ENCODE data around the gene EXOSC10.

EXOSC10 gene

DNA sequence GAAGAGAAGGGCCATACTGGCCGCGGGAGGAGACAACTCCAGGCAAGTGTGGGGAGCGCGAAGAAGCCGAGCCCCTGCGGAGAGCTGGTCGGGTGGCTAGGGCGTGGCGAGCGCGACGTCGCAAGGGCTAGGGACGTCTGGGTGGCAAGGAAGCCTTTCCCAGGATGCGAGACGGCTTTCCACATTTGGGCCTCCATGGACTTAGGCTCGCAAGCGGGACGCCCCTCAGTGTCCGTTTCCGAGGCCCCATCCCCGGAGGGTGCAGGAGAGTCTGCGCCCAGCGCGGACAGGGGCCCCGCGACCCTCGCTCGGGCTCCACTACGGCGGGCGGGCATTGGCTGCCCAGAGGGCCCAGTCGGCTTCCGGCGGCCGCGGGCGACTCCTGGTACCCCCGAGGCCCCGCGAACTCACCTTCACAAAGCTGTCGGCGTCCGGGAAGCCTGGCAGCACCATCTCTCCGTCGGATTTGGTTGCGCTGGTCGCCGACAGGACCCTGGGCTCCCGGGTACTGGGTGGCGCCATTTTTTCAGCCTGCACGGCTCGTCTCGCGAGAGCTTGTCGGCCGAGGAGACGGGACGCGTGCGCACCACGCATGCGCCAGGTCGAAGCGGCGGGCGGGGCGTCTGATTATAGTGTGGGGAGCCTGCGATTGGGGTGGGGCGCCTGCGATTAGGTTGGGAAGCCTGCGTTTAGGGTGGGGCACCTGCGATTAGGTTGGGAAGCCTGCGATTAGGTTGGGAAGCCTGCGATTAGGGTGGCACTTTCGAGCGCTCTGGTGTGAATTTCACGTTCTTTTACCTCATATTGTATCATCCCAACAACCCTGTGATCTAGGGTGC, at the start of gene EXOSC10:
Gene EXOSC10, minus strand, starts transcription at position 560 of the 839 bp plus-strand sequence. Its CDS starts 38 bp downstream, at position 522.
- in situ Hi-C loops (cut with MboI; ENCODE audit: low sequenced_read_pairs), result no loop called here

DNA sequence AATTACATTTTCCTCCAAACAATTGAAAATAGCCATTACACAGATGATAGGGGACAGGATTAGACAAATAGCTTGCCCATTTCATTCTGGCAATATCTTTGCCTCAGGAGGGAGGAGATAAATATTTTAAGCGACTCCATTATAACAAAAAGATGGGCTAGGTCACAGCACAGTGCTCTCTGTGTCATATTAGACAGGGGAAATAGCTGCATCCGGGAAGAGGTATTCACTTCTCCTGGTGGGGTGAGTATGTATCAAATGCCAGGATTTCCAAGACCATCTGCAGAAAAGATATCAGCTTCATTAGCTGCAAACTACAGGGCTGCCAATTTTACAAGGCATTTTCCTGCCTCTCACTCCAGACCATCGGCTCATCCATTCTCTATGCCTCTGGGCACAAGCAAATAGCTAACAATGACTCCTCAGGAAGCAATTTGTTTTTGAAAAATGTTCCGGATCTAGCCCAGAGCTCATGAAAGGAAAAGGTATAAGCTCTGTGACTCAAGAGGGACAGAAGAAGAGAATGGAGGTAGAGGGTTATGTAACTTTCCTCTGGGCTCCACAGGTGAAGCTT, 47.6 kb upstream of the EXOSC10 start:
- in situ Hi-C loops (cut with MboI; ENCODE audit: low sequenced_read_pairs), result no loop called here

DNA sequence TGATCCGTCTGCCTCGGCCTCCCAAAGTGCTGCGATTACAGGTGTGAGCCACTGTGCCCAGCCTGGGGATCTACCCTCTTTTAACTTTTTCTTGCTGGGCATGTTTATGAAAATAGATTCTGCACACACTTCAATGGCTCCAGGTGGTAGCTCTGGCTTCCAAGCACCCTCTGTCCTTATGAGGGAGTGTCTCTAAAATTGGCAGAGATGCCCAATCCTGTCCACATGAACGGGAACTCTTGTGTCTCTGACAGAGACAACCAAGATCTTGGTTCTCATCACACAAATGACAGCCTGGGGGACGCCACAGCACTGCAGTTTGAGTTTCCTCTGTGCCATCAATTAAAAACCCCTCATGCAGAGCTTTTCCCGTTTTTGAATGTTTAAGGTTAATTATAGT, 46.1 kb upstream of the EXOSC10 start:
- in situ Hi-C loops (cut with MboI; ENCODE audit: low sequenced_read_pairs), result no loop called here

DNA sequence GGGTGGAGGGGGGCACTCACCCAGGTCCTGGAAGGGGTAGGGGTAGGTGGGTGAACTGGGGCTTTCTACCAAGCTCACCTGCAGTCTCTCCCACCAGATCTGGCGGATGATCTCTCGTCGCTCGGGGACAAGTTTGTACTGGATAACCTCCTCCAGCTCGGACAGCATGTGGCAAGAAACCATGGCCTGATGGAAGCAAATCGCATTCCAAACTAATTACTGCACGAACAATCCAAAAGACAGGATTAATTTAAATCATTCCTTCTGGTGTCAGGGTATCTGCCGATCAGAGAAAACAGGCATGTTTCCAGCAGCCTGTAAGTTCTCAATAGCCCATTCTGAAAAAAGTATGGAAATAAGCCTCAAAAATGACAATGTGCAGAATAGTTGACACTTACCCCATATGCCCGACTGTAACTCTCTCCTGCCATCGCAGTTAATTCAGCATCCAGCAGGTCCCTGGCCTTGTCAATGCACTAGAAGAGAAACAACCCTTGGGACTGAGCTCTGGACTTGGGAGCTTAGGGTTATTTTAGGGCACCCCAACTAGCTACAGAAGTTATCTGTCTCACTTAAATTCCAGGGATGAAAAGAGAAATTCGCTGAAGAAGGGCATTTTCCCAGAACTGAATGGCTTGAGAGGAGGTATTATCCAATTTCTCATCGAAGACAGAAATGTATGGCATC, 45.0 kb upstream of the EXOSC10 start:
- in situ Hi-C loops (cut with MboI; ENCODE audit: low sequenced_read_pairs), result no loop called here

- in situ Hi-C loops (cut with MboI; ENCODE audit: low sequenced_read_pairs), result no loop called here
Observed at GRCh38 chr1:11143907-11144306, 44.2 kb upstream of the EXOSC10 start.

DNA sequence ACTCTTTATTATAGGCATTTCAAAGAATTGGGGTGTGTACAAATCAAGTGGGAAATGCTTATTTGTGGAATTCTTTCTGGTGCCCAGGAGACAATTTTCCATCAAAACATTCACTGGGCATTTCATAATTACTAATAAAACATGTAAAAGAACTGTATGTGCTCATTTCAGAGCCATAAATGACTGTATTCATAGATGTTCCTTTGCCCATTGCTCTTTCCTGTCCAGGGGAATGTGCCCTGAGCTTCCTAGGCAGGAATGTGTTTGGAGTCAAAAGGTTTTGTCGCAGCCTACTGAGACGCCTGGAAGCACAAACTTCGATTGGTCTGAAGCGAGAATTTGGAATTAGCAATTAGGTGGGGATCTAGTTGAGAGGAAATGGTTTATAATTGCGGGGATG, 43.7 kb upstream of the EXOSC10 start:
- in situ Hi-C loops (cut with MboI; ENCODE audit: low sequenced_read_pairs), result no loop called here

GRCh38 chr1:11142618-11143391, 43.1 kb upstream of the EXOSC10 start:
- in situ Hi-C loops (cut with MboI; ENCODE audit: low sequenced_read_pairs), result no loop called here

DNA sequence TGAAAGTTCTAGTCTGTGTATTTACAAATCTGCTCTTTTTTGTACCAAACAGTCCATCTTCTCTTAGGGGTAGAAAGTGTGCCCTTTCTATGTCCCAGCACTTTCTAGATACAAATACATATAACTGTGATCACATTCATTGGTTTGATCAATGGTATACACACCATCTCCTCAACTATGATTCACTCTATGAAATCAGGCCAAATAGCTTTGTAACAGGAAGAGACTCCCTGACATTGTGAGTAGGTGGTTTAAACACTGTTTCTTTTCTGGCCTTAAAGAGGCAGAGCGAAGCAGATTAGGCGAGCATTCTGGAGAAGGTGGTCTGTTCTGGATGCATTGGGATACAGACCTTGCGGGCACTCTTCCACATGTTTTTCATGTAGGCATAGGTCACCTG, 39.3 kb upstream of the EXOSC10 start:
- in situ Hi-C loops (cut with MboI; ENCODE audit: low sequenced_read_pairs), result no loop called here

GRCh38 chr1:11138029-11138428, 38.4 kb upstream of the EXOSC10 start:
- in situ Hi-C loops (cut with MboI; ENCODE audit: low sequenced_read_pairs), result no loop called here

DNA sequence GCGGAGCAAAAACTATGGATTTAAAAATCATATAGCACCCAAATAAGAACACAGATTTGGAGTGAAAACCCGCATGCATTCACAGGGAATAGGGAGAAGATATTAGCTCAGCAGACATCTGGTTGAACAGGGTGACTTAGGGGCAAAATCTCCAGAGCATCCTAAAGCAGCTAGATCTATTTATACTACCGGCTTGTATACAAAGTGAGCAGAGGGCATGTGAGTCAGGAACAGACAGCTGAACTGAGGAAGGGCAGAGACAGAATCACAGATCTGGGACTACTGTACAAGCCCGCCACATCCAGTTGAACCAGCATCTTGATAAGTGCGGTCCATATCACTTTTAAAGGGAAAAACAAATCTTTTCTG, 35.2 kb upstream of the EXOSC10 start:
- in situ Hi-C loops (cut with MboI; ENCODE audit: low sequenced_read_pairs), result no loop called here

DNA sequence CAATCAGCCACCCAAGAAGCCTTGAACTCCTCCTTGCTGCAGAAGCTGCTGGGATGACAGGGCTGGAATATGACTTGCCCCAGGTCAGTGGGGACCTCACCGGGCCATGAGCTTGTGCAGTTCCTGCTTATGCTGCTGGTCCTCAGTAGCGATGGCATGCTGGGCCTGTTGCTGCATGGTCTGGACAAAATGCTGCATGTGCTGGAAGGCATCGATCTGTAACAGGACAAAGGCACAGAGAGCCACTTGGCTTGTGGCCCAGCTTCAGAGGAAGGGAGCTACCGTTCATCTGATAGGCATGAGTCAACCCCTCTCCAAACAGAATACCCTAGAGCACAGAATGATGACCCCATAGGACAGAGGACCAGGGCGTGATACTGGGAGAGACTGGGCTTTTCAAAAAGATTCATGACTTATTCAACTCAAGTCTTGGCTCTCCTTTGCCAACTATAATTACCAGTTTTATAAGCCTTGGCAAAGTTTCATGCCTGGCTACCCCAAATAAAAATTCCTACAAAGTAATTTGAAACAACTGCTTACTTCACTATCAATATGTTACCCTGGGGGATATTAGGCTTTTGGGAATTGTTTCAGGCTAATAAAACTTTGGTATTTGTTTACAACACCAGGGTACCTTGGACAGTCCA, 34.7 kb upstream of the EXOSC10 start:
- in situ Hi-C loops (cut with MboI; ENCODE audit: low sequenced_read_pairs), result no loop called here

DNA sequence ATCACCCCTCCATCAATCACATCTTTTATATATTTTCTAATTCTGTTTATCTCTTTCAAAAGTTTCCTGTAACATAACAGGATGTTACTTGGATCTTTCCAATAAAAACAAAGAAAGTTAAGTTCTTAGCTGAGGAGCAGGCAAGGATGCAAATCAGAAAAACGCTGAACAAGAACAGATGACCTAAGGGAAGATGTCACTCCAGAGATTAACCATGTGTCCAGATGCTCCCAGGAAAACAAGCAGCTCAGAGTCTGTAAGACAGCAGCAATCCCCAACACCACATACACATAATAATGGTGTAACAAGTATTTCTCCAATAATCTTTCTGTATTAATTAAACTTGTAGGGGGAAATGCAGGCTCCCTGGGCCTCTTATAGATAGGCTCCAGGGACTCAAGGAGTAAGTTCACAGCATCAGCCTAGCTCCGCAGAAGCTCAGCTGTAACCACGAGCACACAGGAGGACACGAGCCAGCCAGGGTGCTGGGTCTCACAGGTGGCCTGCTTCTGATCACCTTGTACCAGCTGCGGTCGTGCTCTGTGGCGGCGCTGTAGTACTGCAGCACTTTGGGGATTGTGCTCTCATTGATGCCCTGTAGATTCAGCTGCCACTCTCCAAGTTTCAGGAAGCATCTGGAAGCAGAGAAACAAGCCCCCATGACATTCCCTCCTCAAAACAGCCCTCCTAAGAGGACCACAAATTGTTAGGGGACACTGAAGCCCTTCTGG, 33.1 kb upstream of the EXOSC10 start:
- in situ Hi-C loops (cut with MboI; ENCODE audit: low sequenced_read_pairs), result no loop called here

DNA sequence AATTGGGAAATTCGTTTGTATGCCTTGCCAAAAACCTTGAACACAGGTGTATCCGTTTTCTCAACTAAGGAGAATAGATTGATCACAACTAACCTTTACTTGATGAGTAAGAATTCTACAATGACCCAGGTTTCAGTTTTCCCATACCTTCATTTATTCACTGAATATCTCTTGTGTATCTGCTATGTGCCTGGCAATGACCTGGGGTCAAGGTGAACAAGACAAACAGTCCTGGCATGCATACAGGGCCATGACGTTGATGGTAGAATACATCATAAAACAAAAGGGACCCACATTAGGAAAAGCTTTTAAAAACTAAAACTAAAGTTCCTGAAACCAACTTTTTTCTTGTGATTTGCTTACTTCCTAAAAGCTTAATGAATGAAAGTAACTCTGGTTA, 32.1 kb upstream of the EXOSC10 start:
- in situ Hi-C loops (cut with MboI; ENCODE audit: low sequenced_read_pairs), result no loop called here

DNA sequence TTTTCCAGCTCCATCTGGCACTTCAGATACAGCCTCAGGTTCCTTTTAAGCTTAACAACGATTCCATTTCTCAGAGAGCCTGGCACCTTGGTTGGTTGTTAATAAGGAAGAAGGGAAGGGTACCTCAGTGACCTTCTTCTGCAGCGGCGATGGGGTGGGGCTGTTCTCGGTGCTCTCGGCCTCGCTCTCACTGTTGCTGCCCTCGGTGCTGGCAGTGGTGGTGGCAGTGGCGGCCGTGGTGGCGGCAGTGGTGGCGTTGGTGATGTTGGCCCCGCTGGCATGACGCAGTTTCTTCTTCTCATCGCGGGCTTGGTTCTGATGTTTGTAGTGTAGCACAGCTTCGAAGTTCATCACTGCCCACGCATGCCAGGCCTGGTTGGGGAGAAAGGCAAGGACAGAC, 30.7 kb upstream of the EXOSC10 start:
- in situ Hi-C loops (cut with MboI; ENCODE audit: low sequenced_read_pairs), result no loop called here

DNA sequence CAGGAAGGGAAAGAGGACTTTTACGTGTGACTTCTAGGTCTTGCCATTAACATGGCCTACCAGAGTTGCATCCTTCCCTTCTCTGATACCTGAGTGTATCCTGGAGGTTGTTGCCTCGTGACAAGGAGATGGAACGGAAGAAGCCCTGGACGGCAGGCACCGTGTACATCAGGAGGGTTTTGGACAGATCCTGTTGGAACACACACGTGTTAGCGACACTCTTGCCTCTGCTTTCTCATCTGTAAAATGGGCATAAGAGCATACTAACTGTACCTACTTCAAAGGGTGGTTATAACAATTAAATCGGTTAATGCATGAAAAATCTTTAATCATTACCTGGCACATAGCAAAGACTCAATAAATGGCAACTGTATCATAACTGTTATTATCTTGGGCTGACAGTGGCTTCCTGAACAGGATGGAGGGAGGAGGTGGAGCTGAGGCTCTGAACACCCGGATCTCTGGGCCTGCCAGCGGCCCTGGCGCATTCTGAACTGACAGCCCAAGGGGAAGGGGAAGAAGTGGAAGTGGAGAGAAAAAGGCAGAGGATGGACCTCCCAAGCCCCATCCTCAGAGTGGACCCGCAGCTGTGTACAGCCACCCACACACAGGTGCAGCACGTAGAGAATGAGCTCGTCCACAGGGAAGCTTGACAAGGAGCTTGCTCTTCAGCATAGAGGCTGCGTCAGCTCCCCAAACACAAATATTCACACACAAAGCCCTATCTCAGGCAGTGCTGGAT, 30.2 kb upstream of the EXOSC10 start:
- in situ Hi-C loops (cut with MboI; ENCODE audit: low sequenced_read_pairs), result no loop called here

- in situ Hi-C loops (cut with MboI; ENCODE audit: low sequenced_read_pairs), result no loop called here
Observed at GRCh38 chr1:11126569-11126968, 26.9 kb upstream of the EXOSC10 start.

DNA sequence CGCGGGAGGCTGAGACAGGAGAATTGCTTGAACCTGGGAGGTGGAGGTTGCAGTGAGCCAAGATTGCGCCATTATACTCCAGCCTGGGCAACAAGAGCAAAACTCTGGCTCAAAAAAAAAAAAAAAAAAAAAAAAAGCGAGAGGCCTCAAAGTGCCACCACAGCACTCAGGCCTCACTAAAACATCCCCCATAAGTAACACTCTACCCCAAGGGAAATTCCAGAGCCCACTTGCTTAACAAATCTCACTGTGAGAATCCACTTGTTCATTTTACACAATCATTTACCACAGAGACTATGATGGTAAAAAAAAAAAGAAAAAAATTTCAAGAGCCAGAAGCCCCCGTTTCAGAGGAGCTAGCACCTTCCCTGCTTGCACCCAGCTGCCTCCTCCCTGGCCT, 26.3 kb upstream of the EXOSC10 start:
- in situ Hi-C loops (cut with MboI; ENCODE audit: low sequenced_read_pairs), result no loop called here

DNA sequence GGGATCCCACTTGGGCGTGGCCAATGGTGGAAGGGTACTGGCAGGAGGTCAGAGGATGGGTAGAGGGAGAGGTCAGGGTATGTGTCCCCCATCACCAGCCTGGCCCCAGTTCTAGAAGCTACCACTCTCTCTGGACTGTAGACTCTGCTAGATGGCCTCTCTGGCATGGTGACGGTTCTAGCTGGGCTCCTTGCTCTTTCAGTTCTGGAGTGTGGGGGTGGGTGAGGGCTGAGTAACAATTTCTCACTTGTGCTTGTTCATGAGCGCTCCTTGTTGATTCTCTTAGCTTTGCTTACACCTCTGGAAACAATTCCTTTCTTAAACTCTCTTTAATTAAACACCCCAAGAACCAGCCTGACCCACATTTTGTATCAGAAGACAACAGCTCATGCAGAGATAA, 25.3 kb upstream of the EXOSC10 start:
- in situ Hi-C loops (cut with MboI; ENCODE audit: low sequenced_read_pairs), result no loop called here

DNA sequence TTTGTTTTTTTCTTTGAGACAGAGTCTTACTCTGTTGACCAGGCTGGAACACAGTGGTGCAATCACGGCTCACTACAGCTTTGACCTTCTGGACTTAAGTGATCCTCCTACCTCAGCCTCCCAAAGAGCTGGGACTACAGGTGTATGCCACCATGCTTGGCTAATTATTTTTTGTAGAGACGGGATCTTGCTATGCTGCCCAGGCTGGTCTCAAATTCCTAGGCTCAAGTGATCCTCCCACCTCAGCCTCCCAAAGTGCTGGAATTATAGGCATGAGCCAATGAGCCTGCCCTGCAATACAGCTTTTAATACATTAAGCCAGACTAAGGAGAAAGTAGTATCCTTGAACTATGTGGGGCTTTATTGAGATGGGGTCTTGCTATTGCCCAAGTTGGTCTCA, 16.6 kb upstream of the EXOSC10 start:
- in situ Hi-C loops (cut with MboI; ENCODE audit: low sequenced_read_pairs), result no loop called here

DNA sequence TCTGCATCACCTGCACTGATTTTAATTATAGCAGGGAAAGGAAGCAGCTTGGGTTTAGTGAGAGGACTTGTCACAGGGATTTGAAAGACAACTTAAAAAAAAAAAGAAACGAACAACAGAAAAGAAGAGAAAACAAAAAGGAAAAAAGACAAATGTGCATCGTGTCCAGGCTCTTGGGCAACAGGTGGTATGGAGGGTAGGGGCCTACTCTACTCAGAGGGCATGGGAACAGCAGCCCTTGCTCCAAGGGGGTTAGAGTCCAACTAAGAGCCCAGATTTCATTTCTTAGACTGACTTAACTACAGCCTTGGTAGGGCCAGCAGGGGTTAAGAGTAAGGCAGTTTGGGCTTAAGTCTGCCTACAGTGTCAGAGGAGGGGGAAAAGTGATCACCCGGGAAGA, 15.3 kb upstream of the EXOSC10 start:
- in situ Hi-C loops (cut with MboI; ENCODE audit: low sequenced_read_pairs), result no loop called here

Measured in HL-60/S4 treated with phorbol 12-myristate 13-acetate at 8.2 ng/mL for 4 days and 3 days (cell line).